ENCODE data around the gene ACBD4. TPM values are rescaled to one million over a fixed set of nuclear protein-coding genes. Genes with fewer than 3 reads are reported as not detected.

ACBD4 gene
- total RNA-seq, 1 donor from 2014 or later, result 5.5 TPM

GRCh38 chr17:45135978-45136791 is 698 bp downstream of the ACBD4 start:
- Mint-ChIP-seq H3K4me1 (peaks cover 14% of the 10 kb centered on the region), H3K27ac (ENCODE audit: unreplicated experiment) (no peak overlapping the region), H3K27me3 (ENCODE audit: low read depth) (peaks cover 4% of the 10 kb centered on the region), H3K36me3 (ENCODE audit: low read depth) (no peaks in the 10 kb centered on the region), H3K4me3 (peak overlapping the region; percentile 88), H3K9me3 (no peaks in the 10 kb centered on the region)
- no peak for TF ChIP-seq CTCF (conservative IDR thresholded peaks at IDR 0.05)
- DNase-seq (ENCODE audit: low read depth, low spot score), result no peak

GRCh38 chr17:45136846-45137560 is 1.5 kb downstream of the ACBD4 start:
- H3K27me3 Mint-ChIP-seq (ENCODE audit: low read depth), result peaks cover 4% of the 10 kb centered on the region
- no peaks in the 10 kb centered on the region for H3K36me3 Mint-ChIP-seq (ENCODE audit: low read depth)
- DNase-seq (ENCODE audit: low read depth, low spot score), result no peak
- peak overlapping the region; percentile 61 for H3K4me3 Mint-ChIP-seq
- no peak for TF ChIP-seq CTCF (conservative IDR thresholded peaks at IDR 0.05)
- H3K9me3 Mint-ChIP-seq, result no peaks in the 10 kb centered on the region
- H3K4me1 Mint-ChIP-seq, result peaks cover 14% of the 10 kb centered on the region
- no peak overlapping the region for H3K27ac Mint-ChIP-seq (ENCODE audit: unreplicated experiment)

- H3K9me3 Mint-ChIP-seq, result no peaks in the 10 kb centered on the region
- no peaks in the 10 kb centered on the region for H3K36me3 Mint-ChIP-seq (ENCODE audit: low read depth)
- no peak overlapping the region for H3K27ac Mint-ChIP-seq (ENCODE audit: unreplicated experiment)
- peaks cover 14% of the 10 kb centered on the region for H3K4me1 Mint-ChIP-seq
- no peak overlapping the region for H3K4me3 Mint-ChIP-seq
- TF ChIP-seq CTCF (conservative IDR thresholded peaks at IDR 0.05), result no peak
- H3K27me3 Mint-ChIP-seq (ENCODE audit: low read depth), result peaks cover 4% of the 10 kb centered on the region
- no peak for DNase-seq (ENCODE audit: low read depth, low spot score)
Observed at GRCh38 chr17:45137561-45138305, 2.2 kb downstream of the ACBD4 start.

- Mint-ChIP-seq H3K27me3 (ENCODE audit: low read depth) (peaks cover 4% of the 10 kb centered on the region), H3K9me3 (no peaks in the 10 kb centered on the region), H3K4me3 (no peak overlapping the region), H3K36me3 (ENCODE audit: low read depth) (no peaks in the 10 kb centered on the region), H3K27ac (ENCODE audit: unreplicated experiment) (no peak overlapping the region), H3K4me1 (peaks cover 14% of the 10 kb centered on the region)
- no peak for TF ChIP-seq CTCF (conservative IDR thresholded peaks at IDR 0.05)
- no peak for DNase-seq (ENCODE audit: low read depth, low spot score)
Observed at GRCh38 chr17:45138911-45139532, 3.5 kb downstream of the ACBD4 start.

- Mint-ChIP-seq H3K9me3 (no peaks in the 10 kb centered on the region), H3K36me3 (ENCODE audit: low read depth) (no peaks in the 10 kb centered on the region), H3K4me3 (peak overlapping the region; percentile 28), H3K4me1 (peaks cover 14% of the 10 kb centered on the region), H3K27me3 (ENCODE audit: low read depth) (peaks cover 4% of the 10 kb centered on the region), H3K27ac (ENCODE audit: unreplicated experiment) (no peak overlapping the region)
- TF ChIP-seq CTCF (conservative IDR thresholded peaks at IDR 0.05), result no peak
- DNase-seq (ENCODE audit: low read depth, low spot score), result no peak
Observed at GRCh38 chr17:45139533-45139920, 4.0 kb downstream of the ACBD4 start.

Data from neural crest cell (in vitro differentiated cells).